HUES64 (cell line): ENCODE measurements around the gene ARRDC1. TPM values are rescaled to one million over a fixed set of nuclear protein-coding genes. Genes with fewer than 3 reads are reported as not detected.
"Not testable (repeated sequence)": the region's sequence is repeated elsewhere in the genome, so short reads cannot be mapped to it uniquely, and the experiment has no call there.

ENCODE experiments used
- H3K27ac ChIP-seq: 2 replicates; pipeline ENCODE4 v1.7.0; 2013; ENCODE audit warnings: low read depth, low read length, inconsistent platforms
- H3K27me3 ChIP-seq: 2 replicates; pipeline ENCODE4 v1.6.1; 2013; ENCODE audit warnings: mild to moderate bottlenecking, low read length; ENCODE audit not compliant: insufficient read depth
- H3K36me3 ChIP-seq: 2 replicates; pipeline ENCODE4 v1.6.1; 2013; ENCODE audit warnings: mild to moderate bottlenecking, low read length; ENCODE audit not compliant: insufficient read depth
- H3K4me1 ChIP-seq: 2 replicates; pipeline ENCODE4 v1.6.1; 2013; ENCODE audit warnings: mild to moderate bottlenecking, low read length, moderate library complexity; ENCODE audit not compliant: insufficient read depth
- H3K4me3 ChIP-seq: 2 replicates; pipeline ENCODE4 v1.5.1; 2013; ENCODE audit warnings: mild to moderate bottlenecking, low read length, moderate library complexity
- H3K9ac ChIP-seq: 2 replicates; pipeline ENCODE4 v1.6.1; 2013; ENCODE audit warnings: mild to moderate bottlenecking, low read depth, low read length
- H3K9me3 ChIP-seq: 2 replicates; pipeline ENCODE4 v1.6.1; 2013; ENCODE audit warnings: low read depth, low read length; ENCODE audit not compliant: insufficient read depth
- WGBS: fragments of 150-250, 120-280 bp; methylation state at CpG from one replicate; pipeline ENCODE4 v1.1.7; 2013; ENCODE audit warnings: missing lambda C conversion rate; 5-methylcytosine and 5-hydroxymethylcytosine counted together
- polyA plus RNA-seq, 2 experiments: library from polyadenylated mRNA; stranded (reverse); fragments of 50-300 nt; gene quantifications; one replicate each; pipeline ENCODE4 v1.2.3, GENCODE V29; 2013

ARRDC1 gene
- polyA plus RNA-seq (2013, experiment 1 of 2): 12.5 TPM
- polyA plus RNA-seq (2013, experiment 2 of 2): 12.9 TPM

- peak within 1 kb of the TSS; percentile 78; the same call in 1 of the 2 replicates for H3K27ac ChIP-seq
- no peaks in the 10 kb centered on the region for H3K36me3 ChIP-seq
- no peaks in the 10 kb centered on the region for H3K4me1 ChIP-seq
- peak within 1 kb of the TSS; percentile 82 for H3K4me3 ChIP-seq
- WGBS: under 1% methylated on average over 100 of the region's 111 CpGs
- H3K9me3 ChIP-seq: no peaks in the 10 kb centered on the region
- peak within 1 kb of the TSS; percentile 77 for H3K9ac ChIP-seq
- H3K27me3 ChIP-seq: peaks cover 17% of the 10 kb centered on the region
Measured at GRCh38 chr9:137605121-137606004, at the start of gene ARRDC1. ARRDC1 (plus strand) TSS chr9:137605686; CDS start chr9:137605718, 32 bp downstream.

DNA sequence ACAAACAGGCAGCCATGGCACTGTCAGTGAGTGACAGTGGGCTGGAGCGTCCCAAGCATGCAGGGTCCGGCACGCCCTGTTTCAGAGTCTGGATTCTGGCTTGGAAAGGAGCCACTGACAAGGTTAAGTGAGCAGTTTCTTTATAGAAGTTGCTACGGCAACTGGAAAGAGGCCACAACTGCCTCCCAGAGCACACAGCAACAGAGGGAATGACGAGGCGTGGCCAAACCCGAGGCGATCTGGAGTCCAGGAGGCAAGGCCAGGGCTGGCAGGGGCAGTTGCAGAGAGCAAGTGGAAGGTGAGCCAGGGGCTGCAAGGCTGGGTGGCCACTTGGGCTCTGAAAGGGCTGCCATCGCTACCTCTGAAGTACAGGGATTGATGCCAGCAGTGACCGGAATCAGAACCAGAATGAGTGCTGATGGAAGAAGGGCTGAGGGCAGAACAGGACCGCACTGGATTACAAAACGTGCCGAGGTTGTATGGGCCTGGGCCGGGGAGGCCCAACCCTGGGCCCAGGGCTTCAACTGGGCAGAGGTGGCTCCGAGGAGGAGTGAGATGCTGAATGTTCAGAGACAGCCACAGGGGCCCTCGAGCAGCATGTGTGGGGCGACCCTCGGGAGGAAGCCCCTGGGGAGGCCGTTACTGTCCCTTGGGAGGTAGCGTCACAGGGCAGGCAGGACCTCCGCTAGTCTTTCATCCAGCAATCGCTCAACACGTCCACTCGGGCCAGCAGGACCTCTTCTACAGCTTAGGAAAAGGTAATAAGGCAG lies 49.2 kb upstream of the ARRDC1 start:
- 95% methylated on average over 24 of the region's 24 CpGs for WGBS
- Histone ChIP-seq H3K27ac (no peak overlapping the region), H3K9me3 (no peaks in the 10 kb centered on the region), H3K9ac (no peak overlapping the region), H3K27me3 (no peaks in the 10 kb centered on the region), H3K36me3 (peaks cover 50% of the 10 kb centered on the region), H3K4me3 (no peak overlapping the region), H3K4me1 (0 out of 2 replicates have a peak, but pooled peaks cover 2% of the 10 kb centered on the region)

DNA sequence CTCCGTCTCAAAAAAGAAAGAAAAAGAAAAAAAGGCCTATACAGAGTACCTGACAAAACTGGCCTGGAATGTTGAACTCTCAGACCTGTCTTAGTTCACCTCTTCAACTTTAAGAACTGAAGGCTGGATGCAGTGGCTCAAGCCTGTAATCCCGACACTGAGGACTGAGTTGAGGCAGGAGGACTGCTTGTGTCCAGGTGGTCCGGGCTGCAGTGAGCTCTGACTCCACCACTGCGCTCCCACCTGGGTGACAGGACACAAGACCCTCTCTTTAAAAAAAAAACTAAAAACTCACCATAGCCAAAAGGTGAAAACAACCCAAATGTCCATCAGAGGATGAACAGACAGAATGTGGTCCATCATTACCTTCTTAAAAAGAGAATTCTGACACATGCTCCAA lies 47.4 kb upstream of the ARRDC1 start:
- no peak overlapping the region for H3K27ac ChIP-seq
- H3K9me3 ChIP-seq: no peaks in the 10 kb centered on the region
- no peak overlapping the region for H3K4me3 ChIP-seq
- no peaks in the 10 kb centered on the region for H3K4me1 ChIP-seq
- H3K36me3 ChIP-seq: peaks cover 67% of the 10 kb centered on the region
- no peaks in the 10 kb centered on the region for H3K27me3 ChIP-seq
- 94% methylated on average over 4 of the region's 4 CpGs for WGBS
- H3K9ac ChIP-seq: no peak overlapping the region

GRCh38 chr9:137564134-137564533 lies 41.4 kb upstream of the ARRDC1 start:
- peaks cover 53% of the 10 kb centered on the region for H3K36me3 ChIP-seq
- H3K9me3 ChIP-seq: no peaks in the 10 kb centered on the region
- H3K27me3 ChIP-seq: no peaks in the 10 kb centered on the region
- H3K9ac ChIP-seq: no peak overlapping the region
- H3K4me1 ChIP-seq: no peaks in the 10 kb centered on the region
- H3K27ac ChIP-seq: no peak overlapping the region
- 96% methylated on average over 10 of the region's 10 CpGs for WGBS
- no peak overlapping the region for H3K4me3 ChIP-seq

- H3K27ac ChIP-seq: no peak overlapping the region
- H3K36me3 ChIP-seq: peaks cover 51% of the 10 kb centered on the region
- H3K4me3 ChIP-seq: no peak overlapping the region
- no peaks in the 10 kb centered on the region for H3K4me1 ChIP-seq
- H3K27me3 ChIP-seq: no peaks in the 10 kb centered on the region
- no peaks in the 10 kb centered on the region for H3K9me3 ChIP-seq
- no peak overlapping the region for H3K9ac ChIP-seq
- 92% methylated on average over 17 of the region's 18 CpGs for WGBS
Measured at GRCh38 chr9:137564817-137565411, 40.6 kb upstream of the ARRDC1 start.

GRCh38 chr9:137568445-137568844 lies 37.0 kb upstream of the ARRDC1 start:
- H3K4me3 ChIP-seq, H3K9ac ChIP-seq, H3K27ac ChIP-seq, H3K9me3 ChIP-seq, H3K27me3 ChIP-seq, H3K4me1 ChIP-seq: not testable (repeated sequence)
- H3K36me3 ChIP-seq: peaks cover 44% of the 10 kb centered on the region
- WGBS: 91% methylated on average over 4 of the region's 5 CpGs

GRCh38 chr9:137569609-137570203 lies 35.8 kb upstream of the ARRDC1 start:
- 90% methylated on average over 5 of the region's 5 CpGs for WGBS
- Histone ChIP-seq H3K9ac (no peak overlapping the region), H3K27ac (no peak overlapping the region), H3K4me1 (no peaks in the 10 kb centered on the region), H3K9me3 (no peaks in the 10 kb centered on the region), H3K27me3 (no peaks in the 10 kb centered on the region), H3K4me3 (no peak overlapping the region), H3K36me3 (peaks cover 44% of the 10 kb centered on the region)

DNA sequence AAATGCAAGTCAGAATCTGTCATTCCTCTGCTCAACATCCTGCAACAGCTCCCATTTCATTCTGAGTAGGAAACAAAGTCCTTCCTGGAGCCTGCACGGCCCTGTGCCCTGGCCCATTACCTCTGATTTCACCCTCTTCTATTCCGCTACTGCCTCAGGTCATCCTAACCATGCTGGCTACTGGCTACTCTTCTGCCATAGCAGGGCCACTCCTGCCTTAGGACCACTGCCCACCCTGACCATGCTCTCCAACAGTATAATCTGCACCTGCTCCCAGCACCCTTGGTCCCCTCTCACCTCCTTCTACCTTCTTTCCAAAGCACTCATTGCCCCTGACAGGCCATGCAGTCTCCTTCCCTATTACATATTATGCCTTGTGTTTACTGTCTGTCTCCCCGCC lies 34.9 kb upstream of the ARRDC1 start:
- 92% methylated on average over 3 of the region's 3 CpGs for WGBS
- no peaks in the 10 kb centered on the region for H3K4me1 ChIP-seq
- no peaks in the 10 kb centered on the region for H3K27me3 ChIP-seq
- H3K36me3 ChIP-seq: peaks cover 49% of the 10 kb centered on the region
- H3K9ac ChIP-seq: no peak overlapping the region
- no peak overlapping the region for H3K27ac ChIP-seq
- no peak overlapping the region for H3K4me3 ChIP-seq
- H3K9me3 ChIP-seq: no peaks in the 10 kb centered on the region

DNA sequence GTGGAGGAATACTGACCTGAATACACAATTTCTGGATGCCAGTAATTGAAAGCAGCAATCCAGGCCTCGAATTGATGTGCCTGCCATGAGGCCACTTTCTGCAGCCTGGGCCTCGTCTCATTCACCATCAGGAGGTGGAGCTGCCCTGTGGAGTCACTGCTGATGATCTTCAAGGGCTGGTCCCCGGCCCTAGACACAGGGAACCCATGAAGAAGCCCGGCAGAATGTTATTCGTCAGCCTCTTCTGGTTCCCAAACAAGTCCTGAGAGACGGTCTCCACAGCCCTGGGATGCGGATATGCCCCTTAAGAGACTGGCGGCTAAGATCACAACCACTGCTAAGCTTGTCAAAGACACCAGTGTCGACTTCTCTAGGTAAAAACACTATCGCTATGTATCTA lies 31.3 kb upstream of the ARRDC1 start:
- 96% methylated on average over 10 of the region's 10 CpGs for WGBS
- peaks cover 60% of the 10 kb centered on the region for H3K36me3 ChIP-seq

GRCh38 chr9:137575364-137575715 lies 30.1 kb upstream of the ARRDC1 start:
- 93% methylated on average over 9 of the region's 9 CpGs for WGBS
- H3K4me3 ChIP-seq: no peak overlapping the region
- H3K4me1 ChIP-seq: peaks cover 11% of the 10 kb centered on the region
- no peaks in the 10 kb centered on the region for H3K27me3 ChIP-seq
- no peaks in the 10 kb centered on the region for H3K9me3 ChIP-seq
- no peak overlapping the region for H3K27ac ChIP-seq
- H3K9ac ChIP-seq: no peak overlapping the region
- peaks cover 57% of the 10 kb centered on the region for H3K36me3 ChIP-seq

More for the DNA sequence above, 31.3 kb upstream of the ARRDC1 start:
- Histone ChIP-seq H3K9me3 (no peaks in the 10 kb centered on the region), H3K27me3 (no peaks in the 10 kb centered on the region), H3K4me1 (peaks cover 8% of the 10 kb centered on the region), H3K4me3 (no peak overlapping the region), H3K27ac (no peak overlapping the region), H3K9ac (no peak overlapping the region)
